HG02571 (cell line): ENCODE data around the gene GOLGA6D.
"Not testable (repeated sequence)": the region's sequence is repeated elsewhere in the genome, so short reads cannot be mapped to it uniquely, and the experiment has no call there.

ENCODE experiments used
- ATAC-seq: cut with Tn5 transposase; IDR thresholded peaks from one replicate; pipeline ENCODE4 v1.9.1; 2021; ENCODE audit warnings: mild to moderate bottlenecking, moderate library complexity; ENCODE audit not compliant: unreplicated experiment

Gene GOLGA6D, protein sequence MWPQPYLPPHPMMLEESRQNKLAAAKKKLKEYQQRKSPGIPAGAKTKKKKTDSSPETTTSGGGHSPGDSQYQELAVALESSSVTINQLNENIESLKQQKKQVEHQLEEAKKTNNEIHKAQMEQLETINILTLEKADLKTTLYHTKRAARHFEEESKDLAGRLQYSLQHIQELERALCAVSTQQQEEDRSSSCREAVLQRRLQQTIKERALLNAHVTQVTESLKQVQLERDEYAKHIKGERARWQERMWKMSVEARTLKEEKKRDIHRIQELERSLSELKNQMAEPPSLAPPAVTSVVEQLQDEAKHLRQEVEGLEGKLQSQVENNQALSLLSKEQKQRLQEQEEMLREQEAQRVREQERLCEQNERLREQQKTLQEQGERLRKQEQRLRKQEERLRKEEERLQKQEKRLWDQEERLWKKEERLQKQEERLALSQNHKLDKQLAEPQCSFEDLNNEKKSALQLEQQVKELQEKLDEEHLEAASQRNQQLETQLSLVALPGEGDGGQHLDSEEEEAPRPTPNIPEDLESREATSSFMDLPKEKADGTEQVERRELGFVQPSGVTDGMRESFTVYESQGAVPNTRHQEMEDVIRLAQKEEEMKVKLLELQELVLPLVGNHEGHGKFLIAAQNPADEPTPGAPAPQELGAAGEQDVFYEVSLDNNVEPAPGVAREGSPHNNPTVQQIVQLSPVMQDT

DNA sequence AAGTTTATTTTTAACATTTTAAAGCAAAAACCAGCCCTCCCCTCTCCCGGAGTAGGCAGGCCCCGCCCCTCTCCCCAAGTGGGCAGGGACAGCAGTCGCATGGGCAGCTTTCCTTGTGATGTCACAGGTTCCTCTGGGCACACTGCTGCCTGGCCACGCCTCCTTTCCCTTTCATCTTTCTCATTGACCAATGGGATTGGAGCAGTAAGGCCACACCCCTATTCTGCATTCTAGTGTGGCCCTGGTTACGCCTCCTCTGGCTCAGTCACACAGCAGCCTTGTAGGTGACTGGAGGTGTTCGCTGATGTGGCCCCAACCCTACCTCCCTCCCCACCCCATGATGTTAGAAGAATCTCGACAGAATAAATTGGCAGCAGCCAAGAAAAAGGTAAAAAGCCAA lies at the start of gene GOLGA6D:
TSS of gene GOLGA6D (plus strand) at position 264 of the 400 bp plus-strand sequence. CDS start at position 305, 41 bp downstream.
- not testable (repeated sequence) for ATAC-seq

DNA sequence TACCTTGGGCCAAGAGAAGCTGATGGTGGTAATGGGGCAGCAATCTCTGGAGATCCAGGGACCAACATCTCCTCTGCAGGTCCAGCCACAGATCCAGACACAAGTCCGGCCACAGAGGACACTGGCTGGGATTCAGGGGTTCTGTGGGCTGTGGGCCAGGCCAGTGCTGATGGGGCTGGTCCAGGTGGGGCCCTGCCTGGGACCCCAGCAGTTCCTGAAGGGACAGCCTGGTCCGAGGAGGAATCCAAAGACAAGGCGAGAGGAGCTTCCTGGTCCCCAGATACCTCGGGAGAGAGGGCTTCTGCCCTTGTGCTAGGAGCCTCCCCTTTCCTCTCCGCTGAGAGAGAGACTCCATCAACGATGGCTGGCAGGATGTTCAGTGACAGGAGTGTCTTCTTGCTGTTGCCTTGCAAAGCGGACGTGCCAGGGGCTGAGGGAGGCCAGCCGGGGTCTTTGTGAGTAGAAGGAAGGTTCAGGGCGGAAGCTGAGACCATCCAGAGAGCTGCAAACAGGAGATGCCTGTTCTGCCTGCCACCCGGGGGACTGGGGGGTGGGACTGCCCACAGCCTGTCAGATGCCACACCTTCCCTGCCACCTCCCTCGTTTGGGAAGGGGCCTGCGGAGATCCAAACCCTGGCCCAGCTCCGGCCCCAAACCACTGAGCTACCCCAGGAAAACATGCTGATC lies 49.0 kb upstream of the GOLGA6D start:
- no peak for ATAC-seq

DNA sequence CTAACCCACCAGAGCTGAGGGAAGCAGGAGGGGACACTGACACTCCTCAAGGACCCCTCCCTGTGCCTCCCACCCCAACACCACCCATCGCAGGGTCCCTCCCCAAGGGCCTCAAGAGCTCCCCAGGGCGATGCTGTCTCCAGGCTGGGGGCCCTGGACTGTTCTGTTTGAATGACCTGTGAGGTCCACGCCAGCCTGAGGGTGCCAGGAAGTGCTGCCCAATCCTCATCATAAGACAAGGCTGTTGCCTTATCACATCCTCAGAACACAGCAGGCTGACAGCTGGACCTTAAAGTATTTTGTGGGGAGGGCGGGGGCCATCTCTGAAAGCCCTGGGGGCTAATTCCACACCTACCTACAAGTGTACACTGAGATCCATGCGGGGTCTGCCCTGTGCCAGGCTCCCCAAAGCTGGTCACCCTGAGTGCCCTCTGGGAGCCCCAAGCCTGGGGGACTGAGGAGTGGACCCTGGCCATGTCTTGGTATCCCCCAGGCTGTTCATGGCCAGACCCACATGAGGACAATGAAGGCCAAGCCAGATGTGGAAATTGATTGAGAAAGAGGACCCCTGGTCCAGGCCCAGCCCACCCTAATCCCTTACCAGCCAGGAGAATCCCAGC lies 48.3 kb upstream of the GOLGA6D start:
- ATAC-seq: no peak

DNA sequence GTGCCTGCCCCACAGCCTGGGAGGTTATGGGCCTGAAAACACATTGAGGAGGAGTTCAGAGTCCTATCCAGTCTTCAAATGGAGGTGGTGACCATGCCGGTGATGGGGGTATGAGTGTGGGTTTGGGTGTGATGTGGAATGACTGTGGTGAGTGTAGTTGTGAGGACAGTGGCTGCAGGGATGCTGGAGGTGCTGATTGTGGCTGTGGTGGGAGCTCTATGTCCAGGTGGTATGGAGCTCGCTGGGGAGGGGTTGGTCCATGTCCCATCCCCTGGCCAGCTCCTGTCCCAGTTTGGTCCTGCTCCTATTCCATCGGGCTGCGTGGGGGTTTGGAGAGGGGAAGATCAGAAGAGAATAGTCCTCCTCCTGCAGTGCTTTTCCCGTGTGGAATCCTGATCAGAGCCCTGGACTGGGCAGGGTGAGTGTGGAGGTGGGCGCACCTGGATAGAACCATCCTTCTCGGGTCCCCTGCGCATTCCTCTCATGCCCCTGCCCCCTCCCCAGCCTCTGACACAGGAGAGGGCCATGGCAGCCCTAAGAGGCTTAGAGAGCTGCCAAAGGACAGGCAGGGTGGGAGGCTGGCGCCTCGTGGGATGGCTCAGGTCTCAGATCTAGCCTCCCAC lies 47.5 kb upstream of the GOLGA6D start:
- no peak for ATAC-seq

DNA sequence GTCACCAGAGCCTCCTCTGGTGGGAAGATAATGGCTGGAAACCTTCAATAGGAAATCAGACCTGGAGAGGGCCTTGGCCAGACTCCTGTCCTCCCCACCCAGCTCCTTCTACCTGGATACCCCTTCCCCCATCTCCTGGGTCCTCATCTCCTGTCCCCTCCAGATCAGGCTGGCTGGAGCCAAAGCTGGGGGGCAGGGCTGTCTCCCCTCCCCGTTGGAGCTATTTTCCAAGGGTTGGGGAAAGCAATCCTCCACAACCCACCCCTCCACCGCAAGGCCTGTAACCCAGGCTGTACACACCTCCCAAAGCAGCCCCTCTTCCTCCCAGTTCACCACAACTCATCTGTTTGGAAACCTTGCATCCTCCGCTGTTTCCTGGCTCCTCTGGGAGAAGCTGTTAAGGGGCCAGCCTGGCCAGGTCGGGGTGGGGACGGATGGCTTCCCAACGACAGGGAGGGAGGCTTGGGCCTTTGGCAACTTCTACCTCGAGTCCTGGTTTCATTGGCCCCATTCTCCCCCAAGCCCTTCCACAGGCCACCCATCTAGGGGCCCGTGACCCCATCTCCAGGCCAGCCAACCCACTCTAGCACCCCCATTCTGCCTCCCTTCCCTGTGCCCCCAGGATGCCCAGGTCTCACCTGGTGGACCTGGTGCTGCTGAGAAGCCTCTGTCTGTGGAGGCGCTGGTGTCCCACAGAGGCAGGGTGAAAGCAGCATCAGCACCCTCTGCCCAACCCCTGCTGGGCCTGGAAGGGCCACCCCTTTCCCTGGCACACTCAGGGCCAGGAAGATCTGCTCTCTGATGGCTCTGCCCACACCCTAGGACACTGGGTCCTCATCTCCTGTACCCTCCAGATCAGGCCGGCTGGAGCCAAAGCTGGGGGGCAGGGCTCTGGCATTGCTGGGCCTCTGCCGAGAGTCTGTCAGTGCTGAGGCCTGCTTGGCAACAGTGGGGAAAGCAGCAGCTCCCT lies 46.6 kb upstream of the GOLGA6D start:
- no peak for ATAC-seq

- no peak for ATAC-seq
Measured at GRCh38 chr15:75237316-75237982, 45.2 kb upstream of the GOLGA6D start.

GRCh38 chr15:75238150-75238549 lies 44.5 kb upstream of the GOLGA6D start:
- no peak for ATAC-seq

DNA sequence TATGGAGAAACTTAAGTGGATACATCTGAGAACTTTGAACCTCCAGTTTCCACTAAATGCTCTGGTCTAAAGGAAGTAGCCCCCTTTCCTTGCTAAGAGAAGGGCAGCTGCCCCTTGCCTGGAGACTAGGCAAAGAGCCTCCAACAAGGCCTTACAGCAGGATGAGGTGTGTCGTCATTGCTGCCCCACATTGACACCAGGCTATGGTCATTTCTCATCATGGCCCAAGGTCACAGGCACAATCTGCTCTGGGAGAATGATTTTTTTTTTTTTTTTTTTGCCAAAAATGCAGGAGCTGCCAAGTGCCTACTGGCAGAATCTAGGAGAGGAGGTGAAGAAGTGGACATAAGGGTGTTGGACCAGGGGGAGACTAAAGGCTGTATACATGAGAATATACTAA lies 36.9 kb upstream of the GOLGA6D start:
- ATAC-seq: not testable (repeated sequence)

GRCh38 chr15:75248991-75249390 lies 33.6 kb upstream of the GOLGA6D start:
- ATAC-seq: not testable (repeated sequence)

GRCh38 chr15:75249726-75250125 lies 32.9 kb upstream of the GOLGA6D start:
- no peak for ATAC-seq

- ATAC-seq: not testable (repeated sequence)
Measured at GRCh38 chr15:75251343-75251742, 31.3 kb upstream of the GOLGA6D start.

DNA sequence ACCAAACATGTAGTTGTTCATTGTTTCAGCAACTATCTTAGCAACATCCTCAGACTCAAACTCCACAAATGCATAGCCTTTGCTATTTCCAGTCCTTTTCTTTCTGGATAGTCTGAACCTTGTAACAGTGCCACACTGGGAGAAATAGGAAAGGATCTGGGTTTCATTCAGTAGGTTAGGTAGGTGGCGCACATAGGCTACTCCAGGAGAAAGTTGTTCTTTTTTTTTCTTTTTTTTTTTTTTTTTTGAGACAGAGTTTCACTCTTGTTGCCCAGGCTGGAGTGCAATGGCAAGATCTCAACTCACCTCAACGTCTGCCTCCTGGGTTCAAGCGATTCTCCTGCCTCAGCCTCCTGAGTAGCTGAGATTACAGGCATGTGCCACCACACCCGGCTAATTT lies 30.4 kb upstream of the GOLGA6D start:
- ATAC-seq: not testable (repeated sequence)

- ATAC-seq: not testable (repeated sequence)
Measured at GRCh38 chr15:75258034-75258433, 24.6 kb upstream of the GOLGA6D start, which contains the start of gene GOLGA6C. Gene GOLGA6C, plus strand, starts transcription at chr15:75258334. Its CDS starts 265 bp downstream, at chr15:75258599.

DNA sequence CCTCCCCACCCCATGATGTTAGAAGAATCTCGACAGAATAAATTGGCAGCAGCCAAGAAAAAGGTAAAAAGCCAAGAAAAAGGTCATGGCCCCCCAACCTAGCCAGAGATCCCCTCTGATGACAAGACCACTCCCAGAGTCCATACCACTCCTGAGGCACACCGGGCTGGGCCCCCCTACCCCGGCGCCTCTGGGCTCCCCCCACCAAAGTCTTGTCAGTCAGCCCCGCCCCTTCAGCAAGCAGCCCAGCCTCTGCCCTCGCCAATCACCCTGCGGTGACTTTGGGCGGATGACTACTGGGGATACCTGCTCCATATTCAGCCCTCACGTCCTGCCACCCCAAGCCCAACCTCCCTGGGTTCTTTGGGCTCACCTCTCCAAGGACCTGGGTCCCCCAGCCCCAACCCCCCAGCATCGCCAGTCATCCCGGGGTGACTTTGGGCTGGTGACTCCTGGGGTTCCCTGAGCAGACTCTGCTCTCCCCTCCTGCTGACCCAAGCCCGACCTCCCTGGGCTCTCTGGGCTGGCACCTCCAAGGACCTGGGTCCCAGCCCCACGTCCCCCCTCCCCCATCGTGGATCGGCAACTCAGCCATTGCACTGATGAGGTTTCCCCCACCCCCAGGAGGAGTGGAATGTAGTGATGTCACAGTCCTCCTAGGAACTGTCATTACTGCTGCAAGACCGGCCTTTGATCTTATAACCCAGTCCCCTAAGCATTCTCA lies 23.9 kb upstream of the GOLGA6D start:
- ATAC-seq: not testable (repeated sequence)

GRCh38 chr15:75259873-75260272 lies 22.8 kb upstream of the GOLGA6D start:
- not testable (repeated sequence) for ATAC-seq

GRCh38 chr15:75273751-75274359 lies 8.8 kb upstream of the GOLGA6D start:
- not testable (repeated sequence) for ATAC-seq

DNA sequence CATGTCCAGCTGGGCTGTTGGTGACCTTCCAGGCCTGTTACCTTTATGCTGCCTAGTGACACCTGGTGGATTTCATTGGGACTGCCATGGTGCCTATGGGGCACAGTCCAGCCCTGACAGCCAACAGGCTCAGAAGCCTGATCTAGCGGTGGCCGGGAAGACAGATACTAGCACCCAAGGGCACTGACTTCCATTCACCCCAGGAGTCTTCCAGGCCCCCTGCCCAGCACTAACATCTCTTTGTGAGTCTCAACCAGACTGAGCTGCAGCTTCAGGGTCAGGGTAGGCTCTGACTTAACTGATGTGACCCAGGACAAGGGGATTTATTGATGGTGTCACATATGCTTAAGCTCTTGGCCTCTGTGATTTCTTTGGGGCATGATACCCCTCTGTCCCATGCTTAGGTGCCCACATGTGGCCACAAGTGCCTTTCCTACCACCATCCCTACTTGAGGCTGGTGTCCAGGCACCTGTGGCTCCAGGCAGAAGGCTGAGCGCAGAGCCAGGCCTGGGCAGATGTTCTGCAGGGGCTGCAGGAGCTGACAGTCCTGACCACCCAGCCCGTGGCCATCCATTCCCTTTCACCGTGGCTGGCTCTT lies 8.0 kb upstream of the GOLGA6D start:
- peak; percentile 79 for ATAC-seq
